Measurements from ENCODE around the gene ZNF385C. TPM values are rescaled to one million over a fixed set of nuclear protein-coding genes. Genes with fewer than 3 reads are reported as not detected.
A peak's percentile ranks its signal among the peaks of the same experiment; 100 is the strongest.

The ZNF385C gene
- polyA plus RNA-seq, 2 of the 4 experiments (the other 2 are of a cell fraction): 0.13 to 0.61 TPM

DNA sequence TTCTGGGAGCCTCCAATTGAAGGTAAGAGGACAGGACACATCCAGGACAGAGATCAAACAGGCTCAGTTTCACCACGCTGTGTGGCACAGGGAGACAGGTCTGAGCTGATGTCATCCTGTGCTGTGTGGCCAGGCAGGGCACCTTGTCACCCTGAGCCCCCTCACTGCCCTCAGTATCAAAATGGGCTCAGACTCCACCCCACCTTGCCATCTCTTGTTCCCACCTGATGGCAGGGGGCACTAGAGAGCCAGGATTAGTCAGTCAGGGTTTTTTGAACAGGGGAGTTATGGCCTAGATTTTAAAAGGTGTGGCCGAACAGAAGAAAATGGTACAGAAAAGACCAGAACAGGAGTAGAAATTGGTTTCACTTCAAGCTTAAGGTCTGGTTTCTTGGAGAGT is 20.3 kb upstream of the ZNF385C start:
- ATAC-seq (peak; percentile 11 to 38; a peak in 4 of 6 replicates), FAIRE-seq (no peak), DNase-seq (ENCODE audit: low read depth in 1 of 2, low spot score in 1 of 2) (peak; percentile 61 to 84)
- WGBS (ENCODE audit: missing lambda C conversion rate): 85% methylated on average over 2 of the region's 2 CpGs
- POLR2A ChIA-PET: no interaction called here
- H3K4me2 ChIP-seq: no peak overlapping the region
- H3K4me1 ChIP-seq: peaks cover 16% of the 10 kb centered on the region
- TF ChIP-seq, protein P1, sequence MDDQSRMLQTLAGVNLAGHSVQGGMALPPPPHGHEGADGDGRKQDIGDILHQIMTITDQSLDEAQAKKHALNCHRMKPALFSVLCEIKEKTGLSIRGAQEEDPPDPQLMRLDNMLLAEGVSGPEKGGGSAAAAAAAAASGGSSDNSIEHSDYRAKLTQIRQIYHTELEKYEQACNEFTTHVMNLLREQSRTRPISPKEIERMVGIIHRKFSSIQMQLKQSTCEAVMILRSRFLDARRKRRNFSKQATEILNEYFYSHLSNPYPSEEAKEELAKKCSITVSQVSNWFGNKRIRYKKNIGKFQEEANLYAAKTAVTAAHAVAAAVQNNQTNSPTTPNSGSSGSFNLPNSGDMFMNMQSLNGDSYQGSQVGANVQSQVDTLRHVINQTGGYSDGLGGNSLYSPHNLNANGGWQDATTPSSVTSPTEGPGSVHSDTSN (IDR thresholded peaks at IDR 0.05): no peak
- TF ChIP-seq SMC3 (IDR thresholded peaks at IDR 0.05) (peak; percentile 45), FOXS1 (CRISPR knock-in tag; IDR thresholded peaks at IDR 0.05) (no peak), JUNB (IDR thresholded peaks at IDR 0.05) (no peak), RAD21 (conservative IDR thresholded peaks at IDR 0.05 in 1 of 2, IDR thresholded peaks at IDR 0.05 in 1 of 2) (peak; percentile 58 to 82), KDM5A (IDR thresholded peaks at IDR 0.05) (no peak)
- TF ChIP-seq, protein P2, sequence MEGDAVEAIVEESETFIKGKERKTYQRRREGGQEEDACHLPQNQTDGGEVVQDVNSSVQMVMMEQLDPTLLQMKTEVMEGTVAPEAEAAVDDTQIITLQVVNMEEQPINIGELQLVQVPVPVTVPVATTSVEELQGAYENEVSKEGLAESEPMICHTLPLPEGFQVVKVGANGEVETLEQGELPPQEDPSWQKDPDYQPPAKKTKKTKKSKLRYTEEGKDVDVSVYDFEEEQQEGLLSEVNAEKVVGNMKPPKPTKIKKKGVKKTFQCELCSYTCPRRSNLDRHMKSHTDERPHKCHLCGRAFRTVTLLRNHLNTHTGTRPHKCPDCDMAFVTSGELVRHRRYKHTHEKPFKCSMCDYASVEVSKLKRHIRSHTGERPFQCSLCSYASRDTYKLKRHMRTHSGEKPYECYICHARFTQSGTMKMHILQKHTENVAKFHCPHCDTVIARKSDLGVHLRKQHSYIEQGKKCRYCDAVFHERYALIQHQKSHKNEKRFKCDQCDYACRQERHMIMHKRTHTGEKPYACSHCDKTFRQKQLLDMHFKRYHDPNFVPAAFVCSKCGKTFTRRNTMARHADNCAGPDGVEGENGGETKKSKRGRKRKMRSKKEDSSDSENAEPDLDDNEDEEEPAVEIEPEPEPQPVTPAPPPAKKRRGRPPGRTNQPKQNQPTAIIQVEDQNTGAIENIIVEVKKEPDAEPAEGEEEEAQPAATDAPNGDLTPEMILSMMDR (IDR thresholded peaks at IDR 0.05): peak; percentile 64
- no peak overlapping the region for H3K4me3 ChIP-seq
- no peaks in the 10 kb centered on the region for H3K9me3 ChIP-seq
- CTCF ChIA-PET: interaction anchor here (0.7 to 39.5 kb wide), 38 partner anchors 12 to 401 kb away, joined by 3 to 658 read pairs (median 5); partner anchors contain the start of genes CNP, DNAJC7, GHDC and KCNH4
- H3K27ac ChIP-seq: no peak overlapping the region

- Histone ChIP-seq H3K4me1 (peaks cover 16% of the 10 kb centered on the region), H3K9me3 (no peaks in the 10 kb centered on the region), H3K4me3 (no peak overlapping the region), H3K27ac (no peak overlapping the region), H3K4me2 (no peak overlapping the region)
- no peak for TF ChIP-seq SMC3 (IDR thresholded peaks at IDR 0.05)
- TF ChIP-seq BHLHE40 (IDR thresholded peaks at IDR 0.05; ENCODE audit: low read depth, low read length): no peak
- TF ChIP-seq, protein P3, sequence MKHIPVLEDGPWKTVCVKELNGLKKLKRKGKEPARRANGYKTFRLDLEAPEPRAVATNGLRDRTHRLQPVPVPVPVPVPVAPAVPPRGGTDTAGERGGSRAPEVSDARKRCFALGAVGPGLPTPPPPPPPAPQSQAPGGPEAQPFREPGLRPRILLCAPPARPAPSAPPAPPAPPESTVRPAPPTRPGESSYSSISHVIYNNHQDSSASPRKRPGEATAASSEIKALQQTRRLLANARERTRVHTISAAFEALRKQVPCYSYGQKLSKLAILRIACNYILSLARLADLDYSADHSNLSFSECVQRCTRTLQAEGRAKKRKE (CRISPR knock-in tag; IDR thresholded peaks at IDR 0.05; ENCODE audit: low read depth): no peak
- TF ChIP-seq HOXA7 (CRISPR knock-in tag; IDR thresholded peaks at IDR 0.05): no peak
- TF ChIP-seq JUN (IDR thresholded peaks at IDR 0.05): no peak
- no peak for TF ChIP-seq KDM5A (IDR thresholded peaks at IDR 0.05)
- no peak for TF ChIP-seq MAFK (IDR thresholded peaks at IDR 0.05; ENCODE audit: partially characterized antibody)
- TF ChIP-seq FOSL2 (IDR thresholded peaks at IDR 0.05): no peak
- TF ChIP-seq FOSL2 (CRISPR knock-in tag; IDR thresholded peaks at IDR 0.05): no peak
- ChIA-PET POLR2A (no interaction called here), CTCF (interaction anchor here (0.7 to 39.5 kb wide), 38 partner anchors 13 to 402 kb away, joined by 3 to 658 read pairs (median 4); partner anchors contain the start of genes CNP, DNAJC7, GHDC and HAP1)
- WGBS (ENCODE audit: missing lambda C conversion rate): 71% methylated on average over 4 of the region's 4 CpGs
- FAIRE-seq (no peak), ATAC-seq (0 out of 6 replicates have a peak, but pooled peaks of 1 of the 2 experiments have one; percentile 0), DNase-seq (ENCODE audit: low read depth in 1 of 2, low spot score in 1 of 2) (no peak)
Observed at GRCh38 chr17:42118126-42118510, 19.8 kb upstream of the ZNF385C start.

DNA sequence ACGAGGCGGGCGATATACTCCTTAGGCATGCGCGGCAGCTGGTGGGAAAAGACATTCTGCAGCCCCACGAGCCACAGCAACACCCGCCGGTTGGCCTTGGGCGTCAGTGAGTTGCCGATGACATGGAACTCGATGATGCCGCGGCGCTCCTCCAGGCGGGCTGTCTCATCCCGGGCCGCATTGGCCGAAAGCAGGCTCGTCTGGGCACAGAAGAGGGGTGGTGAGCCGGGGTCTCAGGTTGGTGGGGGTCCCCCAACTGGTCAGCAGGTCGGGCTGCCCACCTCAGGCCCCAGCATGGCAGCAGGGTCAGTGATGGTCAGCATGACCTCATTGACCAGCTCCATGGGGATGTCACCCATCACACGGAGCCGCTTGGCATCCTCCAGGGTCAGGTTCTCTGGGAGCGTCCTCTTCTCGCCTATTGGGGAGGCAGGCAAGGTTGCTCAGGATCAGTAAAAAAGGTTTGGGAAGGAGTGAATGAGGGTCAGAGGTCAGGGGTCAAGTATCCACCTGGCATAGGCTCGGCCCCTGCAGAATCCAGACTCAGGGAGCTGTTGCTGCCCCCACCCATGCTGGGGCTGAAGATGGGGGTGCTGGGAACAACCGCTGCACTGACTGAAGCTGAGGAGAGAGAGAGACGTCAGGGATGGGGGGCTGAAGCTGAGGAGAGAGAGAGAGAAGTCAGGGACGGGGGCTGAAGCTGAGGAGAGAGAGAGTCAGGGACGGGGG is 19.3 kb upstream of the ZNF385C start:
- 85% methylated on average over 27 of the region's 30 CpGs for WGBS (ENCODE audit: missing lambda C conversion rate)
- Histone ChIP-seq H3K4me3 (no peak overlapping the region), H3K4me1 (peaks cover 19% of the 10 kb centered on the region), H3K9me3 (no peaks in the 10 kb centered on the region), H3K4me2 (no peak overlapping the region), H3K27ac (no peak overlapping the region)
- ChIA-PET POLR2A (interaction anchor here (0.5 kb wide), 1 partner anchor 340 kb away, joined by 4 read pairs; no protein-coding TSS in a partner anchor), CTCF (interaction anchor here (0.7 to 39.5 kb wide), 38 partner anchors 9 to 402 kb away, joined by 3 to 658 read pairs (median 4); partner anchors contain the start of genes CNP, DNAJC7, GHDC and HAP1)
- DNase-seq (ENCODE audit: low read depth in 1 of 2, low spot score in 1 of 2) (no peak), ATAC-seq (no peak), FAIRE-seq (no peak)
- TF ChIP-seq HMGXB4 (CRISPR knock-in tag; IDR thresholded peaks at IDR 0.05; ENCODE audit: borderline replicate concordance): no peak
- no peak for TF ChIP-seq NFE2L2 (conservative IDR thresholded peaks at IDR 0.05; ENCODE audit: low read length)
- no peak for TF ChIP-seq GATA3 (IDR thresholded peaks at IDR 0.05; ENCODE audit: borderline replicate concordance)
